Endodermal cell (in vitro differentiated cells): ENCODE data around the gene CHRNA7. TPM values are rescaled to one million over a fixed set of nuclear protein-coding genes. Genes with fewer than 3 reads are reported as not detected.

Experiments used
- DNase-seq: peaks from one replicate; pipeline ENCODE4 v3.0.0-alpha.2; 2017
- H3K27ac ChIP-seq: 2 replicates; pipeline ENCODE4 v1.5.1; 2013; ENCODE audit warnings: mild to moderate bottlenecking, low read depth, low read length, moderate library complexity
- H3K27me3 ChIP-seq: 2 replicates; pipeline ENCODE4 v1.6.1; 2013; ENCODE audit warnings: mild to moderate bottlenecking, low read length, moderate library complexity; ENCODE audit not compliant: insufficient read depth, control insufficient read depth, poor library complexity, severe bottlenecking
- H3K36me3 ChIP-seq: 2 replicates; pipeline ENCODE4 v1.7.0; 2013; ENCODE audit warnings: mild to moderate bottlenecking, low read length, moderate library complexity; ENCODE audit not compliant: control insufficient read depth, insufficient read depth
- H3K4me1 ChIP-seq: one replicate; pipeline ENCODE4 v1.7.0; 2013; ENCODE audit warnings: low read length; ENCODE audit not compliant: control insufficient read depth, insufficient read depth
- H3K4me3 ChIP-seq: 2 replicates; pipeline ENCODE4 v1.5.1; 2013; ENCODE audit warnings: mild to moderate bottlenecking, low read length, moderate library complexity
- H3K9ac ChIP-seq: 2 replicates; pipeline ENCODE4 v1.6.1; 2013; ENCODE audit warnings: mild to moderate bottlenecking, low read length, moderate library complexity; ENCODE audit not compliant: poor library complexity, severe bottlenecking; ENCODE audit errors: extremely low read depth
- H3K9me3 ChIP-seq: 2 replicates; pipeline ENCODE4 v1.6.1; 2013; ENCODE audit warnings: mild to moderate bottlenecking, low read length, moderate library complexity; ENCODE audit not compliant: control insufficient read depth
- H3K27ac Mint-ChIP-seq: 2 replicates; pipeline ENCODE4 v1.8.0; 2020; ENCODE audit warnings: mixed read lengths
- H3K27me3 Mint-ChIP-seq: 2 replicates; pipeline ENCODE4 v1.8.0; 2021; ENCODE audit warnings: mild to moderate bottlenecking, mixed read lengths; ENCODE audit not compliant: insufficient read depth
- H3K36me3 Mint-ChIP-seq: 2 replicates; pipeline ENCODE4 v1.8.0; 2020; ENCODE audit warnings: low read depth, mixed read lengths
- H3K4me1 Mint-ChIP-seq: 2 replicates; pipeline ENCODE4 v1.8.0; 2020; ENCODE audit warnings: mixed read lengths
- H3K4me3 Mint-ChIP-seq: 2 replicates; pipeline ENCODE4 v1.8.0; 2020; ENCODE audit warnings: mild to moderate bottlenecking, moderate library complexity, mixed read lengths
- H3K9me3 Mint-ChIP-seq: 2 replicates; pipeline ENCODE4 v1.8.0; 2020; ENCODE audit warnings: mild to moderate bottlenecking, mixed read lengths
- whole genome bisulfite sequencing, 2 experiments: methylation state at CpG; one replicate each; pipeline versions ENCODE4 v1.1.5 to v1.1.7; 2013; ENCODE audit warnings: missing lambda C conversion rate in 2 of 2, mixed read lengths in 1 of 2; ENCODE audit not compliant: insufficient coverage in 1 of 2, insufficient read length in 1 of 2; 5-methylcytosine and 5-hydroxymethylcytosine counted together
- total RNA-seq, 2 donors: library from RNA; stranded (reverse); fragmentation: NEBNext Ultra II Directional in 1 of 2; extraction: Animal tissue kit (Norgen Biotek cat#: 25700) in 1 of 2; gene quantifications; 2 replicates in 1 of 2; 3 replicates in 1 of 2; pipeline ENCODE4 v1.2.1, GENCODE V29; 2021
- TF ChIP-seq, protein P1 (sequence below): fragments of 200-600 bp; sonication (generic); conservative IDR thresholded peaks from 2 replicates; pipeline ENCODE4 v1.5.0; 2021; ENCODE audit warnings: antibody characterized with exemption, mild to moderate bottlenecking

CHRNA7 gene
- total RNA-seq, 2 donors from 2014 or later: 7.5 to 8.0 TPM

DNA sequence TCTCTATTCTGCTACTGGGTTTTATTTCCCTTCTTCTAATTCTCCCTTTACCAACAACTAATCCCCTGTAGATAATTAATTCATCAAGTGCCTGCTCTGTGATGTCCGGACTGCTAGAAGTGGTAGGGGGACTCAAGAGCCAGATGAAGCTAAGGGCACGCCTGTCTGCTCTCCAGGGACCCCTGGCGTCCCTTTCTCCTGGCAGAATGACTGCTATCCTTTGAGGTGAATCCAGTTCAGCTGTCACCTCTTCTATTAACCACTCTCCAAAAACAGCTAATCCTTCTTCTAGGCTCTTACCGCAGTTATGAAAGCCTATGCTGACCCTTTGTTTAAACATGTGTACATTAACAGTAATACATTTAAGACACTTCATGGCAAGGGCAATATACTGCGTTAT lies 1.4 kb upstream of the CHRNA7 start:
- Histone ChIP-seq H3K4me1 (no peaks in the 10 kb centered on the region), H3K9ac (no peak overlapping the region), H3K27ac (no peak overlapping the region), H3K27me3 (peaks cover 35% of the 10 kb centered on the region), H3K36me3 (no peaks in the 10 kb centered on the region), H3K4me3 (peak overlapping the region; percentile 85), H3K9me3 (no peaks in the 10 kb centered on the region)
- TF ChIP-seq, protein P1, sequence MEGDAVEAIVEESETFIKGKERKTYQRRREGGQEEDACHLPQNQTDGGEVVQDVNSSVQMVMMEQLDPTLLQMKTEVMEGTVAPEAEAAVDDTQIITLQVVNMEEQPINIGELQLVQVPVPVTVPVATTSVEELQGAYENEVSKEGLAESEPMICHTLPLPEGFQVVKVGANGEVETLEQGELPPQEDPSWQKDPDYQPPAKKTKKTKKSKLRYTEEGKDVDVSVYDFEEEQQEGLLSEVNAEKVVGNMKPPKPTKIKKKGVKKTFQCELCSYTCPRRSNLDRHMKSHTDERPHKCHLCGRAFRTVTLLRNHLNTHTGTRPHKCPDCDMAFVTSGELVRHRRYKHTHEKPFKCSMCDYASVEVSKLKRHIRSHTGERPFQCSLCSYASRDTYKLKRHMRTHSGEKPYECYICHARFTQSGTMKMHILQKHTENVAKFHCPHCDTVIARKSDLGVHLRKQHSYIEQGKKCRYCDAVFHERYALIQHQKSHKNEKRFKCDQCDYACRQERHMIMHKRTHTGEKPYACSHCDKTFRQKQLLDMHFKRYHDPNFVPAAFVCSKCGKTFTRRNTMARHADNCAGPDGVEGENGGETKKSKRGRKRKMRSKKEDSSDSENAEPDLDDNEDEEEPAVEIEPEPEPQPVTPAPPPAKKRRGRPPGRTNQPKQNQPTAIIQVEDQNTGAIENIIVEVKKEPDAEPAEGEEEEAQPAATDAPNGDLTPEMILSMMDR: peak; percentile 71
- no peaks in the 10 kb centered on the region for H3K9me3 Mint-ChIP-seq
- DNase-seq: peak; percentile 85
- no peaks in the 10 kb centered on the region for H3K36me3 Mint-ChIP-seq
- H3K4me1 Mint-ChIP-seq: peaks cover 9% of the 10 kb centered on the region
- H3K4me3 Mint-ChIP-seq: peak overlapping the region; percentile 73
- H3K27me3 Mint-ChIP-seq: peaks cover 42% of the 10 kb centered on the region
- 7 to 16% methylated on average over 3 to 5 of the region's 5 CpGs for WGBS, 2 experiments
- H3K27ac Mint-ChIP-seq: no peak overlapping the region

DNA sequence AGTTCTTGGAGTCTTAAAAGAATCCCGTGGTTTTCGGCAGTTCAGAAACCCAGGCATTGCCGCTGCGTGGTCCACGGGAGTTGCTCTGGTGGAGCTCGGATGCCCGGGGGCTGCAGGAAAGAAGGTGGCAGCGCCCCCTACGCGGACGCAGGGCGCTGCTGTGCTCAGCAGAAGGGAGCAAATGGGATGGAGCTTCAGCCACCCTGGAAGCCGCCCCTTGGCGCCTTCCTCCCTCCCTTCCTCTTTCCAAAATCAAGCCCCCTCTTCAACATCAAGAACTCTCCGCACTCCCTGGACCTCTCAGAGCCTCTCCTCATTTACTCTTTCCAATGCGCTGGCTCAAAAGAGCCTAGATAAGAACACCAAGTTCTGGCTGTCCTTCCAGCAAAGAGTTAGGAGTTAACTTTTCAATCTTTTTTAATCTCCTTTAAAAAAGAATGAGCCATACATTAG lies 880 bp upstream of the CHRNA7 start:
- peaks cover 42% of the 10 kb centered on the region for H3K27me3 Mint-ChIP-seq
- Histone ChIP-seq H3K4me3 (peak overlapping the region; percentile 85), H3K9ac (peak overlapping the region; percentile 15), H3K27me3 (peaks cover 35% of the 10 kb centered on the region), H3K4me1 (no peaks in the 10 kb centered on the region), H3K36me3 (no peaks in the 10 kb centered on the region), H3K27ac (no peak overlapping the region), H3K9me3 (no peaks in the 10 kb centered on the region)
- no peak overlapping the region for H3K27ac Mint-ChIP-seq
- TF ChIP-seq, protein P1: peak; percentile 70
- DNase-seq: peak; percentile 83
- H3K9me3 Mint-ChIP-seq: no peaks in the 10 kb centered on the region
- peaks cover 9% of the 10 kb centered on the region for H3K4me1 Mint-ChIP-seq
- 0 to 1% methylated on average over 5 to 16 of the region's 16 CpGs for WGBS, 2 experiments
- no peaks in the 10 kb centered on the region for H3K36me3 Mint-ChIP-seq
- peak overlapping the region; percentile 73 for H3K4me3 Mint-ChIP-seq

DNA sequence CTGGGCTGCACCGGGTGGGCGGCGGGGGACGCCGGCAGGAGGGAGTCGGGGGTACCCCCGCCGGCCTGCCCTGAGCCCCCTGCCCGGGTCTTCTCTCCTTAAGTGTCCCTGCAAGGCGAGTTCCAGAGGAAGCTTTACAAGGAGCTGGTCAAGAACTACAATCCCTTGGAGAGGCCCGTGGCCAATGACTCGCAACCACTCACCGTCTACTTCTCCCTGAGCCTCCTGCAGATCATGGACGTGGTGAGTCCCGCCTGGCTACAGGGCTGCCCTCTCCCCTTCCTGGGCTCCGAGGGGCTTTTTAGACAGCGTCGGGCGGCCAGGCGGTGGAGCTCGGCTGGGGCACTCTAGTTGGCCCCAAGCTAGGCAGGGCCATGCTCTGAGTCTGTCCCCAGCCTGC lies 480 bp downstream of the CHRNA7 start:
- WGBS, 2 experiments: 5 to 10% methylated on average over 3 to 21 of the region's 21 CpGs
- H3K27me3 ChIP-seq: peaks cover 35% of the 10 kb centered on the region
- TF ChIP-seq, protein P1: no peak
- peak; percentile 77 for DNase-seq
- H3K36me3 Mint-ChIP-seq: no peaks in the 10 kb centered on the region
- no peaks in the 10 kb centered on the region for H3K9me3 Mint-ChIP-seq
- peak overlapping the region; percentile 77 for H3K4me3 ChIP-seq
- peaks cover 42% of the 10 kb centered on the region for H3K27me3 Mint-ChIP-seq
- H3K9me3 ChIP-seq: no peaks in the 10 kb centered on the region
- peak overlapping the region; percentile 31 for H3K9ac ChIP-seq
- no peaks in the 10 kb centered on the region for H3K36me3 ChIP-seq
- H3K27ac Mint-ChIP-seq: peak overlapping the region; percentile 61
- no peak overlapping the region for H3K27ac ChIP-seq
- peak overlapping the region; percentile 73 for H3K4me3 Mint-ChIP-seq
- H3K4me1 Mint-ChIP-seq: peaks cover 9% of the 10 kb centered on the region
- H3K4me1 ChIP-seq: no peaks in the 10 kb centered on the region
